NOMO-1 (cell line): Measurements from ENCODE around the gene LANCL2.
A peak's percentile ranks its signal among the peaks of the same experiment; 100 is the strongest.
"Not testable (repeated sequence)": the region's sequence is repeated elsewhere in the genome, so short reads cannot be mapped to it uniquely, and the experiment has no call there.

Experiments used
- DNase-seq, 2 experiments: peaks; one replicate each; lab custom pipeline; 2025; ENCODE audit not compliant: unreplicated experiment in 2 of 2; lab: John Stamatoyannopoulos, UW

LANCL2 gene

GRCh38 chr7:55468495-55468894 lies 103.4 kb downstream of the LANCL2 start:
- no peak for DNase-seq

GRCh38 chr7:55469271-55469681 lies 104.1 kb downstream of the LANCL2 start:
- no peak for DNase-seq

GRCh38 chr7:55469721-55470120 lies 104.6 kb downstream of the LANCL2 start:
- no peak for DNase-seq

- DNase-seq, result no peak
Observed at GRCh38 chr7:55470261-55470660, 105.1 kb downstream of the LANCL2 start.

GRCh38 chr7:55471594-55471993 lies 106.5 kb downstream of the LANCL2 start:
- not testable (repeated sequence) for DNase-seq

GRCh38 chr7:55472406-55472805 lies 107.3 kb downstream of the LANCL2 start:
- not testable (repeated sequence) for DNase-seq

- DNase-seq, result no peak
Observed at GRCh38 chr7:55472928-55473725, 108.0 kb downstream of the LANCL2 start.

GRCh38 chr7:55473932-55474331 lies 108.8 kb downstream of the LANCL2 start:
- no peak for DNase-seq

- DNase-seq, result no peak
Observed at GRCh38 chr7:55474944-55475854, 110.1 kb downstream of the LANCL2 start.

GRCh38 chr7:55475855-55476803 lies 111.0 kb downstream of the LANCL2 start:
- no peak for DNase-seq

- no peak for DNase-seq
Observed at GRCh38 chr7:55476852-55477780, 112.0 kb downstream of the LANCL2 start.

GRCh38 chr7:55477781-55478374 lies 112.7 kb downstream of the LANCL2 start:
- DNase-seq, result no peak

GRCh38 chr7:55478700-55479099 lies 113.6 kb downstream of the LANCL2 start:
- peak in 1 of 2 experiments; percentile 53 for DNase-seq

GRCh38 chr7:55481155-55481554 lies 116.0 kb downstream of the LANCL2 start:
- DNase-seq, result no peak

GRCh38 chr7:55483046-55483445 lies 117.9 kb downstream of the LANCL2 start:
- DNase-seq, result no peak
